Thyroid gland (tissue), 4 donors: ENCODE data around the gene TLE1. TPM values are rescaled to one million over a fixed set of nuclear protein-coding genes. Genes with fewer than 3 reads are reported as not detected.

Experiments used
- DNase-seq, 2 donors: peaks; one replicate each; pipeline ENCODE4 v3.0.0-alpha.2; 2019
- H3K27ac ChIP-seq, 3 donors: fragments of 200-600 bp; sonication (generic); 1 replicate in 2 of 3; 2 replicates in 1 of 3; pipeline ENCODE4 v1.5.1; 2016 to 2019; ENCODE audit warnings: mild to moderate bottlenecking in 1 of 3, moderate library complexity in 1 of 3
- H3K27me3 ChIP-seq: fragments of 200-600 bp; sonication (generic); one replicate; pipeline ENCODE4 v1.5.1; 2019
- H3K36me3 ChIP-seq, 2 donors: fragments of 200-600 bp; sonication (generic); one replicate each; pipeline ENCODE4 v1.5.1; 2016 to 2019
- H3K4me1 ChIP-seq, 2 donors: fragments of 200-600 bp; sonication (generic); one replicate each; pipeline ENCODE4 v1.5.1; 2017 to 2019
- H3K4me3 ChIP-seq, 3 donors: fragments of 200-600 bp; sonication (generic); replicated peaks in 1 of 3; 1 replicate in 2 of 3; 2 replicates in 1 of 3; pipeline ENCODE4 v1.5.1; 2016; ENCODE audit warnings: mild to moderate bottlenecking in 1 of 3
- H3K9me3 ChIP-seq: fragments of 200-600 bp; sonication (generic); one replicate; pipeline ENCODE4 v1.5.1; 2017
- CTCF ChIP-seq, 6 experiments: fragments of 200-600 bp in 3 of 6; fragments of 450-650 bp in 3 of 6; sonication (generic) in 3 of 6; IDR thresholded peaks; one replicate each; pipeline ENCODE4 v1.5.1; 2016 to 2019; ENCODE audit warnings: antibody characterized with exemption in 6 of 6, mild to moderate bottlenecking in 2 of 6, inconsistent platforms in 1 of 6, moderate library complexity in 1 of 6
- POLR2A ChIP-seq, 2 donors: fragments of 450-650 bp; IDR thresholded peaks; one replicate each; pipeline ENCODE4 v1.6.1; 2017; ENCODE audit warnings: antibody characterized with exemption in 2 of 2, mild to moderate bottlenecking in 2 of 2, moderate library complexity in 1 of 2
- WGBS, 2 donors: methylation state at CpG; one replicate each; pipeline ENCODE4 v1.1.5; 2017; 5-methylcytosine and 5-hydroxymethylcytosine counted together
- intact Hi-C: fragments of 100-400 bp; cut with DNase I; formaldehyde crosslinking; loops from one replicate; pipeline ENCODE4 v1.15.1; 2023
- total RNA-seq, 4 donors: library from RNA; depleted of rRNA; stranded (reverse); fragments of >200 nt; gene quantifications; one replicate each; pipeline ENCODE4 v1.2.3, GENCODE V29; 2016

The TLE1 gene
- total RNA-seq, 4 donors from 2014 or later, result 40.7 to 91.1 (median 58.4) TPM

- TF ChIP-seq CTCF (IDR thresholded peaks at IDR 0.05) (no peak), POLR2A (IDR thresholded peaks at IDR 0.05) (no peak)
- 93 to 97% methylated on average over 1 of the region's 1 CpG for whole genome bisulfite sequencing, 2 donors
- H3K27me3 ChIP-seq, result no peaks in the 10 kb centered on the region
- H3K4me1 ChIP-seq, result peaks cover 20 to 24% of the 10 kb centered on the region in 2 donors
- peak overlapping the region; percentile 87 to 97 (median 89) for H3K27ac ChIP-seq
- H3K4me3 ChIP-seq, result no peak overlapping the region
- peaks cover 13 to 14% of the 10 kb centered on the region in 2 donors for H3K36me3 ChIP-seq
- intact Hi-C loops, result no loop called here
- no peaks in the 10 kb centered on the region for H3K9me3 ChIP-seq
- DNase-seq, result no peak
Measured at GRCh38 chr9:81586786-81587185, 102.6 kb downstream of the TLE1 start.

GRCh38 chr9:81585191-81585763 lies 104.1 kb downstream of the TLE1 start:
- WGBS, 2 donors, result 91 to 92% methylated on average over 11 of the region's 11 CpGs
- intact Hi-C loops, result no loop called here
- Histone ChIP-seq H3K4me1 (peaks cover 20 to 21% of the 10 kb centered on the region in 2 donors), H3K27me3 (no peaks in the 10 kb centered on the region), H3K9me3 (no peaks in the 10 kb centered on the region), H3K36me3 (peaks cover 13 to 14% of the 10 kb centered on the region in 2 donors), H3K4me3 (no peak overlapping the region), H3K27ac (peak overlapping the region in 1 of 3 donors; percentile 3)
- no peak for DNase-seq
- TF ChIP-seq CTCF (IDR thresholded peaks at IDR 0.05) (no peak), POLR2A (IDR thresholded peaks at IDR 0.05) (no peak)

- intact Hi-C loops, result no loop called here
- Histone ChIP-seq H3K27me3 (no peaks in the 10 kb centered on the region), H3K36me3 (peaks cover 9 to 13% of the 10 kb centered on the region in 2 donors), H3K9me3 (no peaks in the 10 kb centered on the region), H3K27ac (peak overlapping the region in 1 of 3 donors; percentile 3), H3K4me1 (peaks cover 16% of the 10 kb centered on the region in 2 donors), H3K4me3 (no peak overlapping the region)
- no peak for DNase-seq
- 80 to 84% methylated on average over 8 of the region's 8 CpGs for WGBS, 2 donors
- no peak for TF ChIP-seq CTCF (IDR thresholded peaks at IDR 0.05)
- no peak for TF ChIP-seq POLR2A (IDR thresholded peaks at IDR 0.05)
Measured at GRCh38 chr9:81584099-81584498, 105.2 kb downstream of the TLE1 start.

GRCh38 chr9:81581986-81582385 lies 107.4 kb downstream of the TLE1 start:
- TF ChIP-seq CTCF (IDR thresholded peaks at IDR 0.05) (no peak), POLR2A (IDR thresholded peaks at IDR 0.05) (no peak)
- Histone ChIP-seq H3K9me3 (no peaks in the 10 kb centered on the region), H3K4me3 (no peak overlapping the region), H3K4me1 (peaks cover 3% of the 10 kb centered on the region in 2 donors), H3K27me3 (no peaks in the 10 kb centered on the region), H3K27ac (no peak overlapping the region), H3K36me3 (peaks cover 9 to 13% of the 10 kb centered on the region in 2 donors)
- DNase-seq, result no peak
- 84 to 88% methylated on average over 3 of the region's 3 CpGs for WGBS, 2 donors
- intact Hi-C loops, result no loop called here

- H3K27me3 ChIP-seq, result no peaks in the 10 kb centered on the region
- H3K4me1 ChIP-seq, result peaks cover 5 to 12% of the 10 kb centered on the region in 2 donors
- TF ChIP-seq CTCF (IDR thresholded peaks at IDR 0.05), result no peak
- TF ChIP-seq POLR2A (IDR thresholded peaks at IDR 0.05), result no peak
- H3K9me3 ChIP-seq, result no peaks in the 10 kb centered on the region
- WGBS, 2 donors, result 80 to 86% methylated on average over 4 of the region's 4 CpGs
- intact Hi-C loops, result no loop called here
- DNase-seq, result no peak
- H3K4me3 ChIP-seq, result no peak overlapping the region
- no peak overlapping the region for H3K27ac ChIP-seq
- H3K36me3 ChIP-seq, result peaks cover 7 to 9% of the 10 kb centered on the region in 2 donors
Measured at GRCh38 chr9:81579381-81579780, 110.0 kb downstream of the TLE1 start.
